HepG2 (cell line): ENCODE measurements around the gene TACC2. TPM values are rescaled to one million over a fixed set of nuclear protein-coding genes. Genes with fewer than 3 reads are reported as not detected.
"Not testable (repeated sequence)": the region's sequence is repeated elsewhere in the genome, so short reads cannot be mapped to it uniquely, and the experiment has no call there.

ENCODE experiments used
- ATAC-seq: fragments of 200-7000 bp; cut with Tn5 transposase; 3 replicates; pipeline ENCODE4 v1.9.1; 2020; ENCODE audit warnings: mild to moderate bottlenecking, moderate library complexity
- BruUV-seq: library from RNA; stranded (reverse); fragments of 400-500 nt; replicated peaks from 2 replicates; lab custom pipeline; 2021; lab: Mats Ljungman, UMichigan
- CTCF ChIA-PET: fragments of 300-600 bp; formaldehyde crosslinking; extraction: SDS; loops from one replicate; lab custom pipeline; 2021; ENCODE audit warnings: low total read pairs, inconsistent platforms, low intra/inter-chr PET ratio; lab: Yijun Ruan, JAX
- POLR2A ChIA-PET: fragments of 350-600 bp; sonication (Branson Sonifier 250); formaldehyde crosslinking; loops from one replicate; lab custom pipeline; 2020; ENCODE audit warnings: antibody characterized with exemption, inconsistent platforms; lab: Yijun Ruan, JAX
- DNase-seq: peaks from one replicate; pipeline ENCODE4 v3.0.0-alpha.2; 2015; ENCODE audit warnings: low spot score
- FAIRE-seq: peaks from 3 replicates; lab custom pipeline; 2011; peaks lifted over from hg19 to GRCh38; lab: Jason Lieb, UNC
- H2AFZ ChIP-seq: one replicate; pipeline ENCODE4 v1.6.1; 2011; ENCODE audit warnings: low read length, inconsistent platforms
- H3K27ac ChIP-seq: fragments of 300-600 bp; 3 replicates; pipeline ENCODE4 v1.8.0; 2011; ENCODE audit warnings: mixed run types, mild to moderate bottlenecking, mixed read lengths, low read length, inconsistent platforms; ENCODE audit not compliant: insufficient read depth; ENCODE audit errors: extremely low read length
- H3K27me3 ChIP-seq, 2 experiments: fragments of 200-600 bp in 1 of 2; 2 replicates in 1 of 2; 3 replicates in 1 of 2; pipeline versions ENCODE4 v1.6.0 to v1.8.0; 2011; ENCODE audit warnings: low read length in 2 of 2, mild to moderate bottlenecking in 2 of 2, moderate library complexity in 2 of 2, inconsistent platforms in 1 of 2; ENCODE audit not compliant: insufficient read depth in 2 of 2, control insufficient read depth in 1 of 2
- H3K36me3 ChIP-seq, 2 experiments: fragments of 200-600 bp in 1 of 2; replicated peaks in 1 of 2; 2 replicates in 1 of 2; 3 replicates in 1 of 2; pipeline versions ENCODE4 v1.5.1 to v1.8.0; 2011; ENCODE audit warnings: low read length in 2 of 2, inconsistent platforms in 1 of 2; ENCODE audit not compliant: insufficient read depth in 2 of 2, control insufficient read depth in 1 of 2
- H3K4me1 ChIP-seq: 2 replicates; pipeline ENCODE4 v1.5.1; 2012; ENCODE audit warnings: low read length, inconsistent platforms; ENCODE audit not compliant: insufficient read depth
- H3K4me2 ChIP-seq: 2 replicates; pipeline ENCODE4 v1.6.0; 2011; ENCODE audit warnings: low read depth, low read length, inconsistent platforms
- H3K4me3 ChIP-seq, 3 experiments: fragments of 200-600 bp in 1 of 3; sonication (generic), shearing (Covaris generic) in 1 of 3; replicated peaks in 1 of 3; 2 replicates each; pipeline ENCODE4 v1.5.1; 2011 to 2016; ENCODE audit warnings: low read length in 3 of 3, inconsistent platforms in 2 of 3, low read depth in 2 of 3, mild to moderate bottlenecking in 2 of 3, control low read depth in 1 of 3, mixed read lengths in 1 of 3; ENCODE audit not compliant: insufficient read depth in 1 of 3
- H3K79me2 ChIP-seq: one replicate; pipeline ENCODE4 v1.6.1; 2011; ENCODE audit warnings: low read length, inconsistent platforms; ENCODE audit not compliant: insufficient read depth
- H3K9ac ChIP-seq: 2 replicates; pipeline ENCODE4 v1.6.0; 2011; ENCODE audit warnings: mild to moderate bottlenecking, low read depth, low read length, inconsistent platforms; ENCODE audit not compliant: insufficient read depth
- H3K9me3 ChIP-seq: 2 replicates; pipeline ENCODE4 v1.5.1; 2012; ENCODE audit warnings: mild to moderate bottlenecking, low read length
- H4K20me1 ChIP-seq: 2 replicates; pipeline ENCODE4 v1.6.0; 2011; ENCODE audit warnings: inconsistent platforms, mild to moderate bottlenecking, low read length, moderate library complexity; ENCODE audit not compliant: insufficient read depth
- WGBS: methylation state at CpG from one replicate; pipeline ENCODE4 v1.1.6; 2017; ENCODE audit warnings: low lambda C conversion rate; 5-methylcytosine and 5-hydroxymethylcytosine counted together
- in situ Hi-C: cut with HindIII; loops from 2 replicates; pipeline ENCODE4 v1.10.0; 2017; ENCODE audit warnings: low pct_unique_long_range_greater_than_20kb; ENCODE audit not compliant: extremely low pct_ligation_motif_present
- intact Hi-C: fragments of 100-400 bp; cut with micrococcal nuclease; formaldehyde crosslinking; loops from one replicate; pipeline ENCODE4 v1.10.0; 2022; ENCODE audit not compliant: unreplicated experiment
- polyA plus RNA-seq, 8 experiments: library from polyadenylated mRNA; depleted of rRNA in 3 of 8; stranded (reverse) in 7 of 8; unstranded in 1 of 8; fragments of >200 nt; fragmentation: Illumina TruSeq in 4 of 8; extraction: Trizol in 4 of 8; gene quantifications; 2 replicates each; pipeline versions ENCODE4 v1.2.1 to v1.2.3, GENCODE V29; 2011 to 2016; ENCODE audit warnings: low read depth in 4 of 8, missing spikeins in 1 of 8, mixed read lengths in 1 of 8; ENCODE audit not compliant: insufficient read depth in 1 of 8
- total RNA-seq, 5 experiments: library from RNA; depleted of rRNA; stranded (reverse); fragments of >200 nt; fragmentation: Illumina TruSeq; extraction: Trizol; gene quantifications; 2 replicates each; pipeline ENCODE4 v1.2.3, GENCODE V29; 2016; ENCODE audit warnings: low read depth in 1 of 5
- TF ChIP-seq, protein P1 (sequence below): sonication (generic); formaldehyde crosslinking; IDR thresholded peaks from 2 replicates; pipeline ENCODE4 v1.4.0; 2020; ENCODE audit warnings: mild to moderate bottlenecking, missing genetic modification reagents, borderline replicate concordance

TACC2 gene
- total and polyA plus RNA-seq, 2 of the 13 experiments (the other 11 are each of a cell fraction or from before 2014, with no cell fraction given) = 11.8 to 16.0 TPM

DNA sequence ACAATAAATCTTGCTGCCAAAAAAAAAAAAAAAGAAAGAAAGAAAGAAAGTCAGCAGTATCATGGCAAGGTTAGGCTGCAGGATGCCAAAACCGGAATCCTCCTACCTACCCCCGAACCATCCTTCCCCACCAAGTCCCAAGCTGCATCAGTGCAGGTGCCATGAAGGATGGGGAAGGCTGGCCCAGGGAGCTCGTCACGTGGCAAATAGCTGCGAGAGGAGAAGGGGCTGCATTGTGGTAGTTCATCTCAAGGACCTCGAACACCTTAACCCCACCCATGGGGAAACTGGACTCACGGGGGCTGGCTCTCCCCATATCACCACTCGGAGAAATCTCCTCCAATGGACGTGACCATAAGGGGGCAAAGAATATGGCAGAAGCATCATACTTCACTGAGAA, 86.2 kb downstream of the TACC2 start (continued):
- TF ChIP-seq, protein P1, sequence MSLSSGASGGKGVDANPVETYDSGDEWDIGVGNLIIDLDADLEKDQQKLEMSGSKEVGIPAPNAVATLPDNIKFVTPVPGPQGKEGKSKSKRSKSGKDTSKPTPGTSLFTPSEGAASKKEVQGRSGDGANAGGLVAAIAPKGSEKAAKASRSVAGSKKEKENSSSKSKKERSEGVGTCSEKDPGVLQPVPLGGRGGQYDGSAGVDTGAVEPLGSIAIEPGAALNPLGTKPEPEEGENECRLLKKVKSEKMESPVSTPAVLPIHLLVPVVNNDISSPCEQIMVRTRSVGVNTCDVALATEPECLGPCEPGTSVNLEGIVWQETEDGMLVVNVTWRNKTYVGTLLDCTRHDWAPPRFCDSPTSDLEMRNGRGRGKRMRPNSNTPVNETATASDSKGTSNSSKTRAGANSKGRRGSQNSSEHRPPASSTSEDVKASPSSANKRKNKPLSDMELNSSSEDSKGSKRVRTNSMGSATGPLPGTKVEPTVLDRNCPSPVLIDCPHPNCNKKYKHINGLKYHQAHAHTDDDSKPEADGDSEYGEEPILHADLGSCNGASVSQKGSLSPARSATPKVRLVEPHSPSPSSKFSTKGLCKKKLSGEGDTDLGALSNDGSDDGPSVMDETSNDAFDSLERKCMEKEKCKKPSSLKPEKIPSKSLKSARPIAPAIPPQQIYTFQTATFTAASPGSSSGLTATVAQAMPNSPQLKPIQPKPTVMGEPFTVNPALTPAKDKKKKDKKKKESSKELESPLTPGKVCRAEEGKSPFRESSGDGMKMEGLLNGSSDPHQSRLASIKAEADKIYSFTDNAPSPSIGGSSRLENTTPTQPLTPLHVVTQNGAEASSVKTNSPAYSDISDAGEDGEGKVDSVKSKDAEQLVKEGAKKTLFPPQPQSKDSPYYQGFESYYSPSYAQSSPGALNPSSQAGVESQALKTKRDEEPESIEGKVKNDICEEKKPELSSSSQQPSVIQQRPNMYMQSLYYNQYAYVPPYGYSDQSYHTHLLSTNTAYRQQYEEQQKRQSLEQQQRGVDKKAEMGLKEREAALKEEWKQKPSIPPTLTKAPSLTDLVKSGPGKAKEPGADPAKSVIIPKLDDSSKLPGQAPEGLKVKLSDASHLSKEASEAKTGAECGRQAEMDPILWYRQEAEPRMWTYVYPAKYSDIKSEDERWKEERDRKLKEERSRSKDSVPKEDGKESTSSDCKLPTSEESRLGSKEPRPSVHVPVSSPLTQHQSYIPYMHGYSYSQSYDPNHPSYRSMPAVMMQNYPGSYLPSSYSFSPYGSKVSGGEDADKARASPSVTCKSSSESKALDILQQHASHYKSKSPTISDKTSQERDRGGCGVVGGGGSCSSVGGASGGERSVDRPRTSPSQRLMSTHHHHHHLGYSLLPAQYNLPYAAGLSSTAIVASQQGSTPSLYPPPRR (CRISPR knock-in tag) = no peak

DNA sequence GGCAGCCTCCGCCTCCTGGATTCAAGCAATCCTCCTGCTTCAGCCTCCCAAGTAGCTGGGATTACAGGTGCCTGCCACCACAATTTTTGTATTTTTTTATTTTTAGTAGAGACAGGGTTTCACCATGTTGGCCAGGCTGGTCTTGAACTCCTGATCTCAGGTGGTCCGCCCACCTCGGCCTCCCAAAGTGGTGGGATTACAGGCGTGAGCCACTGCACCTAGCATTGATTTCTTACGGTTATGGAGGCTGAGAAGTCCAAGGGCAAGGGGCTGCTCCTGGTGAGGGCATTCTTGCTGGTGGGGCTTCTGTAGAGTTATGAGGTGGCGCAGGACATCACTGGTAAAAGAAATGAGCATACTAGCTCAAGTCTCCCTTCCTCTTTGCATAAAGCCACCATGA, 86.9 kb downstream of the TACC2 start:
- H3K4me2 ChIP-seq, intact Hi-C loops, in situ Hi-C loops, H3K9ac ChIP-seq, H3K79me2 ChIP-seq, ATAC-seq, BruUV-seq, CTCF ChIA-PET, DNase-seq, POLR2A ChIA-PET, H4K20me1 ChIP-seq, H3K27ac ChIP-seq, FAIRE-seq, H2AFZ ChIP-seq, H3K27me3 ChIP-seq, H3K9me3 ChIP-seq, H3K4me3 ChIP-seq, H3K36me3 ChIP-seq: not testable (repeated sequence)
- H3K4me1 ChIP-seq = peaks cover 10% of the 10 kb centered on the region
- WGBS = 92% methylated on average over 6 of the region's 6 CpGs
